Measurements from ENCODE around the gene HSPA9.

HSPA9 gene

DNA sequence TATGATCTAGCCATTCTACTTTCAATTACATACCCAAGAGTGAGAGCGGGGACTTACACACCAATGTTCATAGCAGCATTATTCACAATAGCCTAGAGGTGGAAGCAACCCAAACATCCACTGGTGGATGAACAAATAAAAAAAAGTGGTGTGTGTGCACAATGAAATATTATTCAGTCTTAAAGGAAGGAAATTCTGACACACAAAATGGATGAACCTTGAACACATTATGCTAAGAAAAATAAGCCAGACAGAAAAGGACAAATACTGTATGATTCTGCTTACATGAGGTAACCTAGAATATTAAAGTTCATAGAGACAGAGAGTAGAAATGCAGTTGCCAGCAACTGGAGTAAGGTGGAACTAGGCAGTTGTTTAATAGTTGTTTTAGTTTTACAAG lies 54.2 kb downstream of the HSPA9 start:
- DNase-seq (ENCODE audit: low read depth in 1 of 2, low spot score in 1 of 2) = no peak
- H3K27me3 ChIP-seq (ENCODE audit: insufficient read depth, poor library complexity, severe bottlenecking) = no peaks in the 10 kb centered on the region
- TF ChIP-seq GABPA (IDR thresholded peaks at IDR 0.05; ENCODE audit: low read depth) (no peak), POLR2AphosphoS5 (IDR thresholded peaks at IDR 0.05; ENCODE audit: low read depth) (no peak)
- TF ChIP-seq, protein P1, sequence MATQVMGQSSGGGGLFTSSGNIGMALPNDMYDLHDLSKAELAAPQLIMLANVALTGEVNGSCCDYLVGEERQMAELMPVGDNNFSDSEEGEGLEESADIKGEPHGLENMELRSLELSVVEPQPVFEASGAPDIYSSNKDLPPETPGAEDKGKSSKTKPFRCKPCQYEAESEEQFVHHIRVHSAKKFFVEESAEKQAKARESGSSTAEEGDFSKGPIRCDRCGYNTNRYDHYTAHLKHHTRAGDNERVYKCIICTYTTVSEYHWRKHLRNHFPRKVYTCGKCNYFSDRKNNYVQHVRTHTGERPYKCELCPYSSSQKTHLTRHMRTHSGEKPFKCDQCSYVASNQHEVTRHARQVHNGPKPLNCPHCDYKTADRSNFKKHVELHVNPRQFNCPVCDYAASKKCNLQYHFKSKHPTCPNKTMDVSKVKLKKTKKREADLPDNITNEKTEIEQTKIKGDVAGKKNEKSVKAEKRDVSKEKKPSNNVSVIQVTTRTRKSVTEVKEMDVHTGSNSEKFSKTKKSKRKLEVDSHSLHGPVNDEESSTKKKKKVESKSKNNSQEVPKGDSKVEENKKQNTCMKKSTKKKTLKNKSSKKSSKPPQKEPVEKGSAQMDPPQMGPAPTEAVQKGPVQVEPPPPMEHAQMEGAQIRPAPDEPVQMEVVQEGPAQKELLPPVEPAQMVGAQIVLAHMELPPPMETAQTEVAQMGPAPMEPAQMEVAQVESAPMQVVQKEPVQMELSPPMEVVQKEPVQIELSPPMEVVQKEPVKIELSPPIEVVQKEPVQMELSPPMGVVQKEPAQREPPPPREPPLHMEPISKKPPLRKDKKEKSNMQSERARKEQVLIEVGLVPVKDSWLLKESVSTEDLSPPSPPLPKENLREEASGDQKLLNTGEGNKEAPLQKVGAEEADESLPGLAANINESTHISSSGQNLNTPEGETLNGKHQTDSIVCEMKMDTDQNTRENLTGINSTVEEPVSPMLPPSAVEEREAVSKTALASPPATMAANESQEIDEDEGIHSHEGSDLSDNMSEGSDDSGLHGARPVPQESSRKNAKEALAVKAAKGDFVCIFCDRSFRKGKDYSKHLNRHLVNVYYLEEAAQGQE (IDR thresholded peaks at IDR 0.05; ENCODE audit: insufficient replicate concordance, low read depth) = no peak
- H3K4me3 ChIP-seq (replicated peaks; ENCODE audit: insufficient read depth, low read length) = no peak overlapping the region
- H3K27ac ChIP-seq (replicated peaks) = no peak overlapping the region

DNA sequence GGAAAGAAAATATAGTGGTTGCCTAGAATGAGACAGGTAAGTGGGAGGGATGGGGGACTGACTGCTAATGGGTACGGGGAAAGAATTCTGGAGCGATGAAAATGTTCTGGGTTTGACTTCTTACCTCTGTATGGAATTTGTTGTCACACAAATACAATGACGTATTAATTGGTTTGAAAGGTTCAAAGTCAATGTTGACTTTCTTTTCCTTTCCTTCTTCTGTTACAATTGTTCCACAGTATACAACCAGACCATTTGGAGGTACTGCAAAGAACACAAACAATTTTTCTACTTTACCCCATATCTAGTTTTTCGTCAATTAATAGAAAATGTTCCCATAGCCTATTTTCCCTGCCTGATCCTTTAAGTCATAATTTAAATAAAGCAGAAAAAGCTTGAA lies 57.8 kb downstream of the HSPA9 start:
- TF ChIP-seq, protein P2, sequence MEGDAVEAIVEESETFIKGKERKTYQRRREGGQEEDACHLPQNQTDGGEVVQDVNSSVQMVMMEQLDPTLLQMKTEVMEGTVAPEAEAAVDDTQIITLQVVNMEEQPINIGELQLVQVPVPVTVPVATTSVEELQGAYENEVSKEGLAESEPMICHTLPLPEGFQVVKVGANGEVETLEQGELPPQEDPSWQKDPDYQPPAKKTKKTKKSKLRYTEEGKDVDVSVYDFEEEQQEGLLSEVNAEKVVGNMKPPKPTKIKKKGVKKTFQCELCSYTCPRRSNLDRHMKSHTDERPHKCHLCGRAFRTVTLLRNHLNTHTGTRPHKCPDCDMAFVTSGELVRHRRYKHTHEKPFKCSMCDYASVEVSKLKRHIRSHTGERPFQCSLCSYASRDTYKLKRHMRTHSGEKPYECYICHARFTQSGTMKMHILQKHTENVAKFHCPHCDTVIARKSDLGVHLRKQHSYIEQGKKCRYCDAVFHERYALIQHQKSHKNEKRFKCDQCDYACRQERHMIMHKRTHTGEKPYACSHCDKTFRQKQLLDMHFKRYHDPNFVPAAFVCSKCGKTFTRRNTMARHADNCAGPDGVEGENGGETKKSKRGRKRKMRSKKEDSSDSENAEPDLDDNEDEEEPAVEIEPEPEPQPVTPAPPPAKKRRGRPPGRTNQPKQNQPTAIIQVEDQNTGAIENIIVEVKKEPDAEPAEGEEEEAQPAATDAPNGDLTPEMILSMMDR (IDR thresholded peaks at IDR 0.05; ENCODE audit: insufficient read depth, low read length) = no peak
- TF ChIP-seq SPI1 (IDR thresholded peaks at IDR 0.05; ENCODE audit: borderline replicate concordance, low read depth) (no peak), POLR2AphosphoS5 (IDR thresholded peaks at IDR 0.05; ENCODE audit: low read depth) (no peak), GABPA (IDR thresholded peaks at IDR 0.05; ENCODE audit: low read depth) (no peak)
- TF ChIP-seq, protein P1 (IDR thresholded peaks at IDR 0.05; ENCODE audit: insufficient replicate concordance, low read depth) = no peak
- Histone ChIP-seq H3K4me3 (replicated peaks; ENCODE audit: insufficient read depth, low read length) (no peak overlapping the region), H3K27me3 (ENCODE audit: insufficient read depth, poor library complexity, severe bottlenecking) (no peaks in the 10 kb centered on the region), H3K27ac (replicated peaks) (no peak overlapping the region)
- no peak for DNase-seq (ENCODE audit: low read depth in 1 of 2, low spot score in 1 of 2)

DNA sequence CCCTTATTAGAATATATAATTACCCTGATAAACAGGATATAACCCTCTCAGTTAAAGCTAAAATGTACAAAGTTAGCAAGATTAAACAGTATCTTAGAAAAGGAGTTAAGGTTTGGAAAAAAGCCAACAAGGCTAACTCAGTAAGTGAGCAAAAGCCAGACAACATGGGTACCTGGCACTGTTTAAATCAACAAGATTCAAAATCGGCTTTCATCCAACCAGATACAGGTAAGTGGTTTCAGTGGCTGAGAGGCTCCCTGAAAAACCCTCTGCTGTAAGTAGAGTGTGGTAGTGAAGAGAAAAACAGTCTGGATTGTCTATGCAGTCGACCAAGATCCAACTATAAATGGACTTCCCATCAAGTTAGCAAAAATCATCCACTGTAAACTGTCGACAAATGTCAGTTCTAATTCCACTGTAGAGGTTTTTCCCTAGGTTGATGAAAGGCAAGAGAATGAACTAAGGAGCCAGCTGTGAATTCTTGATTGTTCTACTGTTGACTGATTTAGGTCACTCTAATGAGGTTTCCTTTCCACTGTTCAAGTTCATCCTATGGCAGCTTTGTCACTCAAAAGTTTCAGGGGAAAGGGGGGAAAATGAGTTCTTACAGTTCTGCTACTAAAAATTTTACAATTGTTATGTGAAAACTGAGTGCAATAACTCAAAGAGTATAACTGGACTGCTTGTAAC lies 59.5 kb downstream of the HSPA9 start:
- Histone ChIP-seq H3K4me3 (replicated peaks; ENCODE audit: insufficient read depth, low read length) (no peak overlapping the region), H3K27me3 (ENCODE audit: insufficient read depth, poor library complexity, severe bottlenecking) (no peaks in the 10 kb centered on the region), H3K27ac (replicated peaks) (no peak overlapping the region)
- TF ChIP-seq, protein P1 (IDR thresholded peaks at IDR 0.05; ENCODE audit: insufficient replicate concordance, low read depth) = no peak
- TF ChIP-seq, protein P2 (IDR thresholded peaks at IDR 0.05; ENCODE audit: insufficient read depth, low read length) = no peak
- DNase-seq (ENCODE audit: low read depth in 1 of 2, low spot score in 1 of 2) = no peak

All from HL-60 (cell line).